Astrocyte (in vitro differentiated cells and primary cell): Measurements from ENCODE around the gene STUM. TPM values are rescaled to one million over a fixed set of nuclear protein-coding genes. Genes with fewer than 3 reads are reported as not detected.

Experiments used
- DNase-seq: peaks from one replicate; pipeline ENCODE4 v3.0.0-alpha.2; 2010; ENCODE audit warnings: low read depth
- FAIRE-seq: peaks from 2 replicates; lab custom pipeline; 2011; peaks lifted over from hg19 to GRCh38; lab: Jason Lieb, UNC
- H2AFZ ChIP-seq: 2 replicates; pipeline ENCODE4 v1.6.0; 2012; ENCODE audit warnings: low read depth, low read length, inconsistent platforms
- H3K27ac ChIP-seq: 2 replicates; pipeline ENCODE4 v1.5.1; 2011; ENCODE audit warnings: low read depth, low read length, inconsistent platforms
- H3K27me3 ChIP-seq: 2 replicates; pipeline ENCODE4 v1.6.0; 2011; ENCODE audit warnings: low read length, inconsistent platforms; ENCODE audit not compliant: insufficient read depth
- H3K36me3 ChIP-seq: 2 replicates; pipeline ENCODE4 v1.5.1; 2011; ENCODE audit warnings: low read length, inconsistent platforms; ENCODE audit not compliant: insufficient read depth
- H3K4me1 ChIP-seq: 2 replicates; pipeline ENCODE4 v1.5.1; 2011; ENCODE audit warnings: low read length, inconsistent platforms; ENCODE audit not compliant: insufficient read depth
- H3K4me2 ChIP-seq: 2 replicates; pipeline ENCODE4 v1.6.0; 2012; ENCODE audit warnings: low read length, inconsistent platforms
- H3K4me3 ChIP-seq: 2 replicates; pipeline ENCODE4 v1.5.1; 2011; ENCODE audit warnings: low read depth, mild to moderate bottlenecking, low read length, inconsistent platforms; ENCODE audit not compliant: insufficient read depth
- H3K79me2 ChIP-seq: 2 replicates; pipeline ENCODE4 v1.6.0; 2012; ENCODE audit warnings: mild to moderate bottlenecking, low read length, inconsistent platforms; ENCODE audit not compliant: insufficient read depth
- H3K9ac ChIP-seq: 2 replicates; pipeline ENCODE4 v1.6.0; 2012; ENCODE audit warnings: mild to moderate bottlenecking, low read length, inconsistent platforms
- H3K9me3 ChIP-seq: 2 replicates; pipeline ENCODE4 v1.5.1; 2012; ENCODE audit warnings: low read depth, mild to moderate bottlenecking, low read length, inconsistent platforms; ENCODE audit not compliant: insufficient read depth
- H4K20me1 ChIP-seq: 2 replicates; pipeline ENCODE4 v1.6.0; 2012; ENCODE audit warnings: low read length, inconsistent platforms; ENCODE audit not compliant: insufficient read depth
- H3K27ac Mint-ChIP-seq: one replicate; pipeline ENCODE4 v1.8.0; 2021; ENCODE audit warnings: mild to moderate bottlenecking, mixed read lengths; ENCODE audit not compliant: unreplicated experiment
- H3K27me3 Mint-ChIP-seq: one replicate; pipeline ENCODE4 v1.8.0; 2021; ENCODE audit warnings: low read depth, mixed read lengths; ENCODE audit not compliant: unreplicated experiment
- H3K36me3 Mint-ChIP-seq: one replicate; pipeline ENCODE4 v1.8.0; 2021; ENCODE audit warnings: low read depth, mixed read lengths; ENCODE audit not compliant: unreplicated experiment
- H3K4me1 Mint-ChIP-seq: one replicate; pipeline ENCODE4 v1.8.0; 2021; ENCODE audit warnings: low read depth, mixed read lengths; ENCODE audit not compliant: unreplicated experiment
- H3K4me3 Mint-ChIP-seq: one replicate; pipeline ENCODE4 v1.8.0; 2021; ENCODE audit warnings: mild to moderate bottlenecking, moderate library complexity, mixed read lengths; ENCODE audit not compliant: unreplicated experiment
- H3K9me3 Mint-ChIP-seq: one replicate; pipeline ENCODE4 v1.8.0; 2021; ENCODE audit warnings: mild to moderate bottlenecking, mixed read lengths; ENCODE audit not compliant: unreplicated experiment
- EZH2 ChIP-seq: IDR thresholded peaks from 2 replicates; pipeline ENCODE4 v1.6.1; 2012; ENCODE audit warnings: mild to moderate bottlenecking, low read length, inconsistent platforms; ENCODE audit not compliant: insufficient read depth
- total RNA-seq: library from RNA; stranded (reverse); gene quantifications from 2 replicates; pipeline ENCODE4 v1.2.1, GENCODE V29; 2021
- TF ChIP-seq, protein P1 (sequence below): IDR thresholded peaks from 2 replicates; pipeline ENCODE4 v1.5.1; 2011; ENCODE audit warnings: low read depth, mild to moderate bottlenecking, inconsistent platforms, low read length, moderate library complexity; ENCODE audit not compliant: insufficient read depth

STUM gene
- total RNA-seq, 1 donor from 2014 or later, result not detected

DNA sequence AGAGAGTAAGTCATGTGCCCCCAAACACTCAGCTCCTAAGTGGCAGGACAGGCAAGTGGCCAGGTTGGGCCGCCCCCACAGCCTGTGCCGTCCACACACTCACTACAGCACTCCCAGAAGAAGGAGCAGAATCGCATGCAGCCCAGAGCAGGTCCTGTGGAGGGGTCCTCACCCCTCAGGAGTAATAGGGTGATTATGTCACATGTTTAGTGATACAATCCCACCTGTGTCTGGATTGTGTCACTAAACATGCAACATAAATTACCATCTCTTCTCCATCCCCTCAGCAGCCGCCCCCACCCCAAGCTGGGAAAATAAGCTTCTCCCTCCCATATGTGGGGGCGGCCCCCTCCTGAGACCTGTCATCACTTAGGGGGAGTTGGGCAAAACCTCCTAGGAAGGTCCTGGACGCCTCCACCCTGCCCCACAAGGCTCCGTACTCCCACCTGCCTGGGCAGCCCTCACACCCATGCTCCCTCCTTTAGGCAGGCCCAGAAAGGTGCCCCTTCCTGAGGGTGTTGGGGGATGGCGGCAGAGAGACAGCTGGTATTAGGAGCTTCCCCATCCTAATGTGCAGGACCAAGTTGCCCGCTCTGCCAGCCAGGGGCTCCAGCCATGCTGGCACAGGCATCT lies 56.9 kb downstream of the STUM start:
- Mint-ChIP-seq H3K9me3 (no peaks in the 10 kb centered on the region), H3K36me3 (no peaks in the 10 kb centered on the region), H3K4me1 (peaks cover 13% of the 10 kb centered on the region), H3K4me3 (no peak overlapping the region), H3K27me3 (peaks cover 28% of the 10 kb centered on the region), H3K27ac (no peak overlapping the region)
- no peak overlapping the region for H3K9ac ChIP-seq
- H3K36me3 ChIP-seq, result no peaks in the 10 kb centered on the region
- no peaks in the 10 kb centered on the region for H3K79me2 ChIP-seq
- no peak overlapping the region for H3K4me3 ChIP-seq
- DNase-seq (no peak), FAIRE-seq (no peak)
- H3K4me1 ChIP-seq, result no peaks in the 10 kb centered on the region
- H4K20me1 ChIP-seq, result no peaks in the 10 kb centered on the region
- H2AFZ ChIP-seq, result no peak overlapping the region
- H3K9me3 ChIP-seq, result no peaks in the 10 kb centered on the region
- TF ChIP-seq, protein P1, sequence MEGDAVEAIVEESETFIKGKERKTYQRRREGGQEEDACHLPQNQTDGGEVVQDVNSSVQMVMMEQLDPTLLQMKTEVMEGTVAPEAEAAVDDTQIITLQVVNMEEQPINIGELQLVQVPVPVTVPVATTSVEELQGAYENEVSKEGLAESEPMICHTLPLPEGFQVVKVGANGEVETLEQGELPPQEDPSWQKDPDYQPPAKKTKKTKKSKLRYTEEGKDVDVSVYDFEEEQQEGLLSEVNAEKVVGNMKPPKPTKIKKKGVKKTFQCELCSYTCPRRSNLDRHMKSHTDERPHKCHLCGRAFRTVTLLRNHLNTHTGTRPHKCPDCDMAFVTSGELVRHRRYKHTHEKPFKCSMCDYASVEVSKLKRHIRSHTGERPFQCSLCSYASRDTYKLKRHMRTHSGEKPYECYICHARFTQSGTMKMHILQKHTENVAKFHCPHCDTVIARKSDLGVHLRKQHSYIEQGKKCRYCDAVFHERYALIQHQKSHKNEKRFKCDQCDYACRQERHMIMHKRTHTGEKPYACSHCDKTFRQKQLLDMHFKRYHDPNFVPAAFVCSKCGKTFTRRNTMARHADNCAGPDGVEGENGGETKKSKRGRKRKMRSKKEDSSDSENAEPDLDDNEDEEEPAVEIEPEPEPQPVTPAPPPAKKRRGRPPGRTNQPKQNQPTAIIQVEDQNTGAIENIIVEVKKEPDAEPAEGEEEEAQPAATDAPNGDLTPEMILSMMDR, result no peak
- TF ChIP-seq EZH2, result no peak
- H3K27ac ChIP-seq, result no peak overlapping the region
- H3K4me2 ChIP-seq, result no peak overlapping the region
- H3K27me3 ChIP-seq, result peaks cover 3% of the 10 kb centered on the region

DNA sequence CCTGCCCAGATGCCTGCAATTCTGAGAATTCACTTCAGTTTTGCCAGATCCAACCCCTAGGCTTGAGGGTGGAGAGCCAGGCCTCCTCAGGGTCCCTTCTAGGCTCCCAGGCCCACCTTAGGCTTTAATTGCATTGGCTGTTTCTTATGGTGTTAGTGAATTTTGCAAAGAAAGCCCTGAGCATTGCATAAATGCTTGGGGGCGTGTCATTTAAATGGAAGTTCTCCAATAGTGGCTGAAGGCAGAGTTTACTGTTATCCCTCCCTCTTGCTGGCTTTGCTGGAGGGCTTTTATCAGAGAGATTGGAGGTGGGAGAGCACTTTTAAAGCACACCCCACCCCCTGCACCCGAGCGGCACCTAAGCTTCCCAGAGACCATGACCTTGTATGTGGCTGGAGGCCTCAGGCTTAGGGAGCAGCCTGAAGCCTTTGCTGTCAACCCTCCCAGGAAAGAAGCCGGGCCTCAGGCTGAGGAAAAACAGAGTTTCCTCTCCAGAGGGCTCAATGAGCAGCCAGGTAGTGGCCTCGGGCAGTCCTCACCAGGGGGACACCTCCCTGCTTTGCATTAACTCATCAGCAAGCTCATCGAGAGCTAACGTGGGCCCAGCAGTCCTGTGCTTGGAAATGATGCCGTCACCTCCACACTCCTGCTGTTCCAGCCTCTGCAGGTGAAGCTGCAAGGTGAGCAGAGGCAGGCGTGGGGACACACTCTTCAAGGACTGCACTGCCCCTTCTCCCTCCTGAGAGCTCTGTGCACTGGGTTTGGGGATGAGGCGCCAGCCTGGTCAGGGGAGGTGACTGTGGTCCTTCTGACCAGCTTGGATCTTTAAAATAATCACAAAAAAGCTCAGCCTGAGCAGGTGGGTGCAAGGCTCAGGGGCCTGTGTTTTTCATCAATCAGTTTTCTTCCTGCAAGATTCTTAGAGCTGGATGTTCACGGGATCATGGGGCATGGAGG lies 58.0 kb downstream of the STUM start:
- H3K4me3 Mint-ChIP-seq, result no peak overlapping the region

More for the DNA sequence above, 58.0 kb downstream of the STUM start:
- Histone ChIP-seq H2AFZ (no peak overlapping the region), H3K9ac (no peak overlapping the region), H3K79me2 (no peaks in the 10 kb centered on the region), H3K27me3 (peaks cover 3% of the 10 kb centered on the region), H3K4me2 (no peak overlapping the region), H3K27ac (no peak overlapping the region), H3K9me3 (no peaks in the 10 kb centered on the region), H3K4me3 (no peak overlapping the region), H4K20me1 (no peaks in the 10 kb centered on the region), H3K4me1 (no peaks in the 10 kb centered on the region), H3K36me3 (no peaks in the 10 kb centered on the region)
- no peak for DNase-seq
- TF ChIP-seq, protein P1, result no peak
- no peak for TF ChIP-seq EZH2
- Mint-ChIP-seq H3K27ac (no peak overlapping the region), H3K36me3 (no peaks in the 10 kb centered on the region), H3K4me1 (peaks cover 13% of the 10 kb centered on the region), H3K9me3 (no peaks in the 10 kb centered on the region), H3K27me3 (peaks cover 32% of the 10 kb centered on the region)
- FAIRE-seq, result no peak
